Measurements from ENCODE around the gene VSIG8. TPM values are rescaled to one million over a fixed set of nuclear protein-coding genes. Genes with fewer than 3 reads are reported as not detected.

The VSIG8 gene
- total and polyA plus RNA-seq, 2 donors (not counting 3 experiments of a cell fraction or from before 2014, with no cell fraction given) = not detected

DNA sequence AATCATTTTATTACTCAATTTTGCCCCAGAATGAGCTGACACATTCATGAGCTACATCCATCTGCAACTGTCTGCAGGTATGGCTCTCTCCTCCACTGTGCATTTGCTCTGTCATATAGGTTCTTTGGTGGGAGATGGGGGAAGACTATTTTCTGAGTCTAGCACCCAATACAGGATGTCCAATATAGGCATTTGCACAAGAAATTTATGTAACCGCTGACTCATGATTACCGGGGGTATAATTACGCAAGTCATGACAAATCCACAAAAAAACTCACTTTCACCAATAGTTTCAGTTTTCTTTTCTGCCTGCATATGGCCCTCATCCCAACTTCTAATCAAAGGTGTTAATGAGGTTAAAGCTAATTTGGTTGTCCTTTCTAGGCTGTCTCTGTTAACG is 17.5 kb upstream of the VSIG8 start:
- H3K27ac ChIP-seq (ENCODE audit: insufficient read depth, low read depth, low read length) = no peak overlapping the region
- FAIRE-seq = no peak

More for the DNA sequence above, 17.5 kb upstream of the VSIG8 start:
- H2AFZ ChIP-seq (ENCODE audit: low read depth, low read length) = no peak overlapping the region
- no peaks in the 10 kb centered on the region for H3K79me2 ChIP-seq (ENCODE audit: control insufficient read depth, insufficient read depth, low read length)
- DNase-seq (ENCODE audit: low read depth, low spot score) = no peak
- ChIA-PET CTCF (interaction anchor here (0.6 to 5.0 kb wide), 6 partner anchors 10 to 682 kb away, joined by 3 to 36 read pairs (median 4); partner anchors contain the start of gene VSIG8), POLR2A (no interaction called here)
- BruUV-seq (replicated peaks) = no TSS peak
- H3K27me3 ChIP-seq (ENCODE audit: control insufficient read depth in 2 of 2, insufficient read depth in 2 of 2, low read length in 2 of 2) = no peaks in the 10 kb centered on the region
- dilution Hi-C loops (cut with MboI; ENCODE audit: extremely low pct_ligation_motif_present, low sequenced_read_pairs) = no loop called here
- intact Hi-C loops (cut with micrococcal nuclease) = no loop called here
- no peaks in the 10 kb centered on the region for H4K20me1 ChIP-seq (replicated peaks; ENCODE audit: control insufficient read depth, extremely low read depth, insufficient read depth, low read length)
- TF ChIP-seq JUN (IDR thresholded peaks at IDR 0.05; ENCODE audit: borderline replicate concordance, insufficient read depth, insufficient read length, low read depth) (no peak), FOS (IDR thresholded peaks at IDR 0.05; ENCODE audit: borderline replicate concordance, insufficient read depth, low read length) (no peak), MYC (IDR thresholded peaks at IDR 0.05; ENCODE audit: low read depth, low read length) (no peak), GATA2 (IDR thresholded peaks at IDR 0.05; ENCODE audit: insufficient read depth, insufficient read length, low read depth, low read length) (no peak), POLR2AphosphoS5 (IDR thresholded peaks at IDR 0.05; ENCODE audit: insufficient read depth, low read depth, low read length) (no peak), POLR2A (IDR thresholded peaks at IDR 0.05; ENCODE audit: low read depth, low read length) (no peak), EZH2 (IDR thresholded peaks at IDR 0.05; ENCODE audit: borderline replicate concordance, low read depth, low read length, severe bottlenecking) (no peak)
- TF ChIP-seq, protein P1, sequence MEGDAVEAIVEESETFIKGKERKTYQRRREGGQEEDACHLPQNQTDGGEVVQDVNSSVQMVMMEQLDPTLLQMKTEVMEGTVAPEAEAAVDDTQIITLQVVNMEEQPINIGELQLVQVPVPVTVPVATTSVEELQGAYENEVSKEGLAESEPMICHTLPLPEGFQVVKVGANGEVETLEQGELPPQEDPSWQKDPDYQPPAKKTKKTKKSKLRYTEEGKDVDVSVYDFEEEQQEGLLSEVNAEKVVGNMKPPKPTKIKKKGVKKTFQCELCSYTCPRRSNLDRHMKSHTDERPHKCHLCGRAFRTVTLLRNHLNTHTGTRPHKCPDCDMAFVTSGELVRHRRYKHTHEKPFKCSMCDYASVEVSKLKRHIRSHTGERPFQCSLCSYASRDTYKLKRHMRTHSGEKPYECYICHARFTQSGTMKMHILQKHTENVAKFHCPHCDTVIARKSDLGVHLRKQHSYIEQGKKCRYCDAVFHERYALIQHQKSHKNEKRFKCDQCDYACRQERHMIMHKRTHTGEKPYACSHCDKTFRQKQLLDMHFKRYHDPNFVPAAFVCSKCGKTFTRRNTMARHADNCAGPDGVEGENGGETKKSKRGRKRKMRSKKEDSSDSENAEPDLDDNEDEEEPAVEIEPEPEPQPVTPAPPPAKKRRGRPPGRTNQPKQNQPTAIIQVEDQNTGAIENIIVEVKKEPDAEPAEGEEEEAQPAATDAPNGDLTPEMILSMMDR (IDR thresholded peaks at IDR 0.05; ENCODE audit: extremely low read depth in 1 of 2, insufficient read depth in 1 of 2, low read depth in 1 of 2, low read length in 2 of 2) = no peak
- TF ChIP-seq, protein P2, sequence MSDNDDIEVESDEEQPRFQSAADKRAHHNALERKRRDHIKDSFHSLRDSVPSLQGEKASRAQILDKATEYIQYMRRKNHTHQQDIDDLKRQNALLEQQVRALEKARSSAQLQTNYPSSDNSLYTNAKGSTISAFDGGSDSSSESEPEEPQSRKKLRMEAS (IDR thresholded peaks at IDR 0.05; ENCODE audit: insufficient read depth, insufficient read length) = no peak
- H3K4me1 ChIP-seq (ENCODE audit: control insufficient read depth, extremely low read depth, insufficient read depth, low read length) = peaks cover 16% of the 10 kb centered on the region
- H3K9me3 ChIP-seq (replicated peaks; ENCODE audit: control insufficient read depth, insufficient read depth, low read length) = no peaks in the 10 kb centered on the region
- no peaks in the 10 kb centered on the region for H3K9me1 ChIP-seq (replicated peaks; ENCODE audit: control insufficient read depth, extremely low read depth, insufficient read depth, low read length)
- H3K4me2 ChIP-seq (ENCODE audit: insufficient read depth, low read length) = no peak overlapping the region
- H3K9ac ChIP-seq (replicated peaks; ENCODE audit: extremely low read depth, insufficient read depth, low read length) = no peak overlapping the region
- H3K4me3 ChIP-seq (replicated peaks in 1 of 3; ENCODE audit: insufficient read depth in 1 of 3, low read depth in 1 of 3, low read length in 3 of 3) = no peak overlapping the region
- H3K36me3 ChIP-seq (ENCODE audit: control insufficient read depth in 2 of 2, extremely low read depth in 1 of 2, insufficient read depth in 2 of 2, low read length in 2 of 2) = no peaks in the 10 kb centered on the region
